Measurements from ENCODE around the gene TSPAN11. TPM values are rescaled to one million over a fixed set of nuclear protein-coding genes. Genes with fewer than 3 reads are reported as not detected.
A peak's percentile ranks its signal among the peaks of the same experiment; 100 is the strongest.

TSPAN11 gene
- total and polyA plus RNA-seq, 2 of the 8 experiments (the other 6 are each of a cell fraction or from before 2014, with no cell fraction given): 3.9 to 8.2 TPM

- CTCF ChIA-PET (ENCODE audit: partially characterized antibody): interaction anchor here (0.8 to 21.1 kb wide), 25 partner anchors 9 to 277 kb away, joined by 3 to 385 read pairs (median 4); partner anchors contain the start of gene TSPAN11
- POLR2A ChIA-PET (ENCODE audit: partially characterized antibody): interaction anchor here (1.0 to 1.3 kb wide), 2 partner anchors 11 to 35 kb away, joined by 3 read pairs; no protein-coding TSS in a partner anchor
- TF ChIP-seq RFX5 (IDR thresholded peaks at IDR 0.05; ENCODE audit: borderline replicate concordance, low read depth, low read length): no peak
- TF ChIP-seq EZH2 (IDR thresholded peaks at IDR 0.05; ENCODE audit: low read depth, low read length, severe bottlenecking): no peak
- TF ChIP-seq CTCF (IDR thresholded peaks at IDR 0.05; ENCODE audit: control extremely low read depth in 1 of 3, insufficient read depth in 1 of 3, low read depth in 1 of 3, low read length in 3 of 3): no peak
- no peak for TF ChIP-seq CBX5 (IDR thresholded peaks at IDR 0.05; ENCODE audit: low read depth, low read length)
- no peak for TF ChIP-seq CTBP2 (IDR thresholded peaks at IDR 0.05; ENCODE audit: borderline replicate concordance, insufficient read depth, insufficient read length, low read length)
- no peak for TF ChIP-seq SIN3A (conservative IDR thresholded peaks at IDR 0.05 in 1 of 2, IDR thresholded peaks at IDR 0.05 in 1 of 2; ENCODE audit: low read depth in 1 of 2, low read length in 2 of 2)
- no peak for TF ChIP-seq POLR2A (IDR thresholded peaks at IDR 0.05; ENCODE audit: control extremely low read depth in 1 of 2, low read depth in 2 of 2, low read length in 2 of 2)
- no peak for TF ChIP-seq JUND (IDR thresholded peaks at IDR 0.05; ENCODE audit: low read length)
- TF ChIP-seq JUN (IDR thresholded peaks at IDR 0.05; ENCODE audit: low read depth, low read length): no peak
- TF ChIP-seq FOSL1 (IDR thresholded peaks at IDR 0.05; ENCODE audit: insufficient read depth, low read depth, low read length): no peak
- TF ChIP-seq BRCA1 (IDR thresholded peaks at IDR 0.05; ENCODE audit: low read depth, low read length): no peak
Observed at GRCh38 chr12:30990776-30991175, 64.2 kb downstream of the TSPAN11 start.

More at GRCh38 chr12:30990776-30991175, 64.2 kb downstream of the TSPAN11 start:
- Histone ChIP-seq H2AK5ac (ENCODE audit: low read depth, low read length) (no peak overlapping the region), H3K56ac (replicated peaks; ENCODE audit: insufficient read length, low read depth, low read length) (no peak overlapping the region), H2BK12ac (ENCODE audit: low read depth, low read length) (no peak overlapping the region), H3K9me3 (ENCODE audit: insufficient read depth in 2 of 2, low read depth in 1 of 2, low read length in 1 of 2) (no peaks in the 10 kb centered on the region), H3K27me3 (replicated peaks in 1 of 4; ENCODE audit: control insufficient read depth in 3 of 4, extremely low read depth in 1 of 4, insufficient read depth in 3 of 4, low read length in 3 of 4) (no peaks in the 10 kb centered on the region), H3K27ac (ENCODE audit: low read depth, low read length) (no peak overlapping the region), H2AFZ (ENCODE audit: low read length) (no peak overlapping the region), H3K79me1 (ENCODE audit: low read depth, low read length) (no peaks in the 10 kb centered on the region), H4K8ac (ENCODE audit: extremely low read depth, insufficient read depth, low read length) (no peak overlapping the region), H2BK120ac (replicated peaks; ENCODE audit: low read depth, low read length) (no peak overlapping the region), H3K23ac (ENCODE audit: insufficient read length) (no peak overlapping the region), H2BK5ac (ENCODE audit: low read depth, low read length) (peak overlapping the region; percentile 52; the same call in 1 of the 2 replicates), H3K4me1 (replicated peaks in 1 of 4; ENCODE audit: control insufficient read depth in 3 of 4, insufficient read depth in 4 of 4, low read length in 3 of 4) (peaks cover 0 to 7% (median under 1%) of the 10 kb centered on the region in 4 experiments; a peak in 3 of 7 replicates), H4K5ac (ENCODE audit: insufficient read length, low read depth, low read length) (no peak overlapping the region), H3K4me3 (ENCODE audit: extremely low read depth in 1 of 4, insufficient read depth in 2 of 4, low read depth in 3 of 4, low read length in 4 of 4) (no peak overlapping the region), H3K4me2 (ENCODE audit: insufficient read depth in 1 of 2, low read depth in 2 of 2, low read length in 2 of 2) (no peak overlapping the region), H3K14ac (ENCODE audit: insufficient read length) (no peak overlapping the region), H3K79me2 (ENCODE audit: control insufficient read depth in 1 of 2, insufficient read depth in 2 of 2, low read length in 2 of 2) (no peaks in the 10 kb centered on the region), H3K18ac (ENCODE audit: extremely low read depth, low read length) (no peak overlapping the region), H3K4ac (replicated peaks; ENCODE audit: insufficient read length, low read depth, low read length) (no peak overlapping the region), H4K91ac (replicated peaks; ENCODE audit: insufficient read length, low read length) (no peak overlapping the region), H3K9ac (replicated peaks in 1 of 4; ENCODE audit: extremely low read depth in 1 of 4, low read depth in 3 of 4, low read length in 3 of 4) (no peak overlapping the region), H2BK20ac (ENCODE audit: low read length) (no peak overlapping the region), H3K36me3 (ENCODE audit: control insufficient read depth in 2 of 4, insufficient read depth in 4 of 4, low read length in 3 of 4) (no peaks in the 10 kb centered on the region), H4K20me1 (replicated peaks in 1 of 2; ENCODE audit: control insufficient read depth in 1 of 2, insufficient read depth in 2 of 2, low read length in 2 of 2) (peaks cover 0 to 1% of the 10 kb centered on the region in 2 experiments), H2BK15ac (ENCODE audit: low read length) (no peak overlapping the region), H3K23me2 (ENCODE audit: low read depth, low read length) (no peaks in the 10 kb centered on the region)
- WGBS, 2 experiments (ENCODE audit: extremely low coverage in 1 of 2, insufficient coverage in 1 of 2, insufficient read length in 1 of 2, insufficient replicate concordance in 2 of 2, low coverage in 1 of 2, low lambda C conversion rate in 2 of 2, missing lambda C conversion rate in 1 of 2): 95% methylated on average over 2 of the region's 3 CpGs; no CpG with 5 or more reads in 1 of the 2 experiments
- DNase-seq (ENCODE audit: low read depth in 1 of 2, low spot score in 2 of 2) (no peak), FAIRE-seq (no peak)

All from H1 (cell line).